K562 (cell line): ENCODE data around the gene NECTIN4. TPM values are rescaled to one million over a fixed set of nuclear protein-coding genes. Genes with fewer than 3 reads are reported as not detected.
A peak's percentile ranks its signal among the peaks of the same experiment; 100 is the strongest.

Experiments used
- ARID1B ChIP-seq: fragments of 450-650 bp; IDR thresholded peaks from 2 replicates; pipeline ENCODE4 v1.6.1; 2016; ENCODE audit warnings: antibody characterized with exemption, mild to moderate bottlenecking, inconsistent platforms
- ASH1L ChIP-seq: fragments of 450-650 bp; IDR thresholded peaks from 2 replicates; pipeline ENCODE4 v1.6.1; 2018; ENCODE audit warnings: borderline replicate concordance, mild to moderate bottlenecking, low read depth; ENCODE audit not compliant: partially characterized antibody
- ATF7 ChIP-seq: fragments of 450-650 bp; IDR thresholded peaks from 2 replicates; pipeline ENCODE4 v1.7.1; 2014; ENCODE audit warnings: mild to moderate bottlenecking, moderate library complexity
- CHCHD3 ChIP-seq: fragments of 250-450 bp; sonication (Bioruptor Pico); IDR thresholded peaks from 2 replicates; pipeline ENCODE4 v2.1.2; 2022; ENCODE audit warnings: mild to moderate bottlenecking
- CTBP1 ChIP-seq: fragments of 450-650 bp; IDR thresholded peaks from 2 replicates; pipeline ENCODE4 v1.6.1; 2016; ENCODE audit warnings: borderline replicate concordance
- DMBX1 ChIP-seq: fragments of 250-450 bp; sonication (Bioruptor Pico); IDR thresholded peaks from 2 replicates; pipeline ENCODE4 v1.8.0; 2022; ENCODE audit warnings: inconsistent platforms, mild to moderate bottlenecking, moderate library complexity, borderline replicate concordance
- DNMT1 ChIP-seq: fragments of 450-650 bp; IDR thresholded peaks from 2 replicates; pipeline ENCODE4 v1.6.1; 2016; ENCODE audit warnings: antibody characterized with exemption, mild to moderate bottlenecking
- ELF2 ChIP-seq: fragments of 250-450 bp; sonication (Bioruptor Pico); IDR thresholded peaks from 2 replicates; pipeline ENCODE4 v1.5.0; 2021; ENCODE audit warnings: mild to moderate bottlenecking
- FOSL1 ChIP-seq: fragments of 200-800 bp; sonication (Bioruptor generic); conservative IDR thresholded peaks from 2 replicates; pipeline ENCODE4 v1.6.1; 2016; ENCODE audit warnings: missing genetic modification characterization, missing compliant biosample characterization
- MTA3 ChIP-seq: fragments of 450-650 bp; formaldehyde crosslinking; IDR thresholded peaks from 2 replicates; pipeline ENCODE4 v1.6.1; 2017; ENCODE audit warnings: mild to moderate bottlenecking, borderline replicate concordance
- NFXL1 ChIP-seq: fragments of 450-650 bp; formaldehyde crosslinking; IDR thresholded peaks from 2 replicates; pipeline ENCODE4 v1.4.0; 2021; ENCODE audit warnings: mild to moderate bottlenecking
- PYGO2 ChIP-seq: fragments of 450-650 bp; IDR thresholded peaks from 2 replicates; pipeline ENCODE4 v1.6.1; 2016; ENCODE audit warnings: mild to moderate bottlenecking, missing genetic modification characterization, moderate library complexity, missing compliant biosample characterization
- RBFOX2 ChIP-seq: fragments of 200-400 bp; formaldehyde crosslinking; IDR thresholded peaks from 2 replicates; pipeline ENCODE4 v1.6.1; 2017; ENCODE audit warnings: low read depth, mild to moderate bottlenecking, low read length, moderate library complexity
- SMARCA4 ChIP-seq: fragments of 450-650 bp; IDR thresholded peaks from 2 replicates; pipeline ENCODE4 v1.6.1; 2016
- SOX6 ChIP-seq: fragments of 450-650 bp; IDR thresholded peaks from 2 replicates; pipeline ENCODE4 v1.6.1; 2014; ENCODE audit warnings: mild to moderate bottlenecking
- TAF7 ChIP-seq: fragments of 450-650 bp; IDR thresholded peaks from 2 replicates; pipeline ENCODE4 v1.6.1; 2016; ENCODE audit warnings: missing genetic modification characterization, missing compliant biosample characterization
- TAF9B ChIP-seq: fragments of 450-650 bp; IDR thresholded peaks from 2 replicates; pipeline ENCODE4 v1.6.1; 2018; ENCODE audit warnings: mild to moderate bottlenecking; ENCODE audit not compliant: partially characterized antibody
- TRIM24 ChIP-seq, 2 experiments: fragments of 450-650 bp; IDR thresholded peaks; 2 replicates each; pipeline ENCODE4 v1.6.1; 2016
- WHSC1 ChIP-seq: IDR thresholded peaks from one replicate; pipeline ENCODE4 v1.6.1; 2012; ENCODE audit warnings: low read length, control low read depth, inconsistent platforms
- ZBTB34 ChIP-seq: fragments of 250-450 bp; sonication (Bioruptor Pico); IDR thresholded peaks from 2 replicates; pipeline ENCODE4 v1.8.0; 2021; ENCODE audit warnings: mild to moderate bottlenecking, moderate library complexity
- ZNF143 ChIP-seq: sonication (generic); formaldehyde crosslinking; IDR thresholded peaks from 2 replicates; pipeline ENCODE4 v1.9.0; 2022; ENCODE audit warnings: mild to moderate bottlenecking, missing genetic modification reagents
- ZNF639 ChIP-seq, 2 experiments: fragments of 200-800 bp in 1 of 2; sonication (Bioruptor generic) in 1 of 2; sonication (generic) in 1 of 2; formaldehyde crosslinking in 1 of 2; IDR thresholded peaks in 1 of 2; conservative IDR thresholded peaks in 1 of 2; 2 replicates each; pipeline versions ENCODE4 v1.5.0 to v1.6.1; 2016 to 2020; ENCODE audit warnings: missing compliant biosample characterization in 1 of 2, missing genetic modification characterization in 1 of 2, missing genetic modification reagents in 1 of 2
- ZNF707 ChIP-seq: fragments of 250-450 bp; sonication (Bioruptor Pico); conservative IDR thresholded peaks from 2 replicates; pipeline ENCODE4 v1.8.0; 2022; ENCODE audit warnings: inconsistent platforms, mild to moderate bottlenecking, moderate library complexity
- polyA plus RNA-seq, 8 experiments: library from polyadenylated mRNA; depleted of rRNA in 4 of 8; stranded (reverse) in 5 of 8; unstranded in 3 of 8; fragments of >200 nt; fragmentation: Nextera tagmentation in 2 of 8; fragmentation: Illumina TruSeq in 1 of 8; extraction: Ambion mirVana in 2 of 8; extraction: Trizol in 1 of 8; gene quantifications; 2 replicates each; pipeline versions ENCODE4 v1.2.1 to v1.2.3, GENCODE V29; 2011 to 2014; ENCODE audit warnings: inconsistent platforms in 1 of 8, missing spikeins in 1 of 8
- total RNA-seq, 7 experiments: library from RNA; depleted of rRNA in 6 of 7; stranded (reverse); fragments of >200 nt in 6 of 7; fragmentation: Illumina TruSeq in 2 of 7; extraction: Trizol in 2 of 7; gene quantifications; 2 replicates each; pipeline versions ENCODE4 v1.2.1 to v1.2.3, GENCODE V29; 2011 to 2021; ENCODE audit warnings: low replicate concordance in 1 of 7
- TF ChIP-seq, protein P1 (sequence below): fragments of 250-450 bp; sonication (Bioruptor Pico); IDR thresholded peaks from 2 replicates; pipeline ENCODE4 v1.8.0; 2022; ENCODE audit warnings: moderate library complexity, mild to moderate bottlenecking, inconsistent platforms
- TF ChIP-seq, protein P2 (sequence below): fragments of 450-650 bp; IDR thresholded peaks from 2 replicates; pipeline ENCODE4 v1.6.1; 2016
- TF ChIP-seq, protein P3 (sequence below): fragments of 450-650 bp; IDR thresholded peaks from 2 replicates; pipeline ENCODE4 v1.6.1; 2016; ENCODE audit warnings: missing biosample characterization, missing genetic modification characterization

The NECTIN4 gene
- total and polyA plus RNA-seq, 9 of the 15 experiments (the other 6 are each of a cell fraction or from before 2014, with no cell fraction given), result 0.01 to 0.09 TPM; not detected in 7

DNA sequence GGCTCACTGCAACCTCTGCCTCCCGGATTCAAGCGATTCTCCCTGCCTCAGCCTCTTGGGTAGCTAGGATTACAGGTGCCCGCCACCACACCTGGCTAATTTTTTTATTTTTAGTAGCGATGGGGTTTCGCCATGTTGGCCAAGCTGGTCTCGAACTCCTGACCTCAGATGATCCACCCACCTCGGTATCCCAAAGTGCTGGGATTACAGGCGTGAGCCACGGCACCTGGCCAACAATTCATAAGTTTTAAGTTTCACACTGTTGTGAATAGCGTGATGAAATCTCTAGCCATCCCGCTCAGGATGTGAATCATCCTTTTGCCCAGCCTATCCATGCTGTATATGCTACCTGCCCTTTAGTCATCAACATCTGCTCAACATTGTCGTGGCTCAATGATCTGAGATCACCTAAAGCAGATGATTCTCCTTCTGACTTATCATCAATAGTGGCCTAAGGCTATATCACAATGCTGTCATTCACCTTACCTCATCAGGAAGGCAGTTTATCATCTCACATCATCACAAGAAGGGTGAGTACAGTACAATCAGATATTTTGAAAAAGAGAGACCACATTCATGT, 25.9 kb upstream of the NECTIN4 start (continued):
- TF ChIP-seq ZBTB34 (CRISPR knock-in tag), result no peak
- TF ChIP-seq TAF7 (tag), result no peak
- no peak for TF ChIP-seq ASH1L
- TF ChIP-seq SMARCA4, result peak; percentile 71
- no peak for TF ChIP-seq ELF2 (CRISPR knock-in tag)
- TF ChIP-seq DNMT1, result no peak
- TF ChIP-seq DMBX1 (CRISPR knock-in tag), result peak; percentile 86; the same call in 1 of the 2 replicates
- no peak for TF ChIP-seq CHCHD3 (CRISPR knock-in tag)
- peak; percentile 86 for TF ChIP-seq SOX6
- TF ChIP-seq, protein P1, sequence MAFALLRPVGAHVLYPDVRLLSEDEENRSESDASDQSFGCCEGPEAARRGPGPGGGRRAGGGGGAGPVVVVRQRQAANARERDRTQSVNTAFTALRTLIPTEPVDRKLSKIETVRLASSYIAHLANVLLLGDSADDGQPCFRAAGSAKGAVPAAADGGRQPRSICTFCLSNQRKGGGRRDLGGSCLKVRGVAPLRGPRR (CRISPR knock-in tag), result no peak
- TF ChIP-seq NFXL1 (CRISPR knock-in tag), result 0 out of 2 replicates have a peak, but pooled peaks have one; percentile 66
- TF ChIP-seq, protein P2, sequence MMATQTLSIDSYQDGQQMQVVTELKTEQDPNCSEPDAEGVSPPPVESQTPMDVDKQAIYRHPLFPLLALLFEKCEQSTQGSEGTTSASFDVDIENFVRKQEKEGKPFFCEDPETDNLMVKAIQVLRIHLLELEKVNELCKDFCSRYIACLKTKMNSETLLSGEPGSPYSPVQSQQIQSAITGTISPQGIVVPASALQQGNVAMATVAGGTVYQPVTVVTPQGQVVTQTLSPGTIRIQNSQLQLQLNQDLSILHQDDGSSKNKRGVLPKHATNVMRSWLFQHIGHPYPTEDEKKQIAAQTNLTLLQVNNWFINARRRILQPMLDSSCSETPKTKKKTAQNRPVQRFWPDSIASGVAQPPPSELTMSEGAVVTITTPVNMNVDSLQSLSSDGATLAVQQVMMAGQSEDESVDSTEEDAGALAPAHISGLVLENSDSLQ, result peak; percentile 73
- TF ChIP-seq ZNF639 (CRISPR knock-in tag; conservative IDR thresholded peaks at IDR 0.05 in 1 of 2, IDR thresholded peaks at IDR 0.05 in 1 of 2), result no peak
- peak; percentile 27 for TF ChIP-seq TAF9B
- TF ChIP-seq TRIM24 (IDR thresholded peaks at IDR 0.05), result peak; percentile 39 to 53; a peak in 1 of 4 replicates
- peak; percentile 81 for TF ChIP-seq ATF7
- peak; percentile 71 for TF ChIP-seq ARID1B
- no peak for TF ChIP-seq WHSC1
- peak; percentile 39 for TF ChIP-seq RBFOX2
- TF ChIP-seq ZNF707 (CRISPR knock-in tag), result no peak
- peak; percentile 21; the same call in 1 of the 2 replicates for TF ChIP-seq MTA3
- TF ChIP-seq PYGO2 (tag), result no peak
- TF ChIP-seq FOSL1 (tag), result peak; percentile 95
- TF ChIP-seq, protein P3, sequence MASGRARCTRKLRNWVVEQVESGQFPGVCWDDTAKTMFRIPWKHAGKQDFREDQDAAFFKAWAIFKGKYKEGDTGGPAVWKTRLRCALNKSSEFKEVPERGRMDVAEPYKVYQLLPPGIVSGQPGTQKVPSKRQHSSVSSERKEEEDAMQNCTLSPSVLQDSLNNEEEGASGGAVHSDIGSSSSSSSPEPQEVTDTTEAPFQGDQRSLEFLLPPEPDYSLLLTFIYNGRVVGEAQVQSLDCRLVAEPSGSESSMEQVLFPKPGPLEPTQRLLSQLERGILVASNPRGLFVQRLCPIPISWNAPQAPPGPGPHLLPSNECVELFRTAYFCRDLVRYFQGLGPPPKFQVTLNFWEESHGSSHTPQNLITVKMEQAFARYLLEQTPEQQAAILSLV, result no peak
- TF ChIP-seq ZNF143 (CRISPR knock-in tag), result no peak
- peak; percentile 92 for TF ChIP-seq CTBP1
